ENCODE data around the gene TCEA3.

TCEA3 gene

GRCh38 chr1:23437355-23437664 lies 12.8 kb upstream of the TCEA3 start:
- no peaks in the 10 kb centered on the region for H3K4me1 ChIP-seq
- no peak overlapping the region for H3K4me2 ChIP-seq (ENCODE audit: low read length)
- H3K4me3 ChIP-seq (ENCODE audit: low read depth, low read length): no peak overlapping the region
- TF ChIP-seq CTCF (IDR thresholded peaks at IDR 0.05): no peak
- H3K9me3 ChIP-seq (ENCODE audit: control insufficient read depth, low read length): no peaks in the 10 kb centered on the region
- H3K79me2 ChIP-seq: no peaks in the 10 kb centered on the region
- no peaks in the 10 kb centered on the region for H3K27me3 ChIP-seq (ENCODE audit: control insufficient read depth, insufficient read depth, low read length)
- H3K9ac ChIP-seq: no peak overlapping the region
- no peak overlapping the region for H2AFZ ChIP-seq
- no peaks in the 10 kb centered on the region for H3K36me3 ChIP-seq (ENCODE audit: control insufficient read depth, insufficient read depth, low read length)
- no peak overlapping the region for H3K27ac ChIP-seq

DNA sequence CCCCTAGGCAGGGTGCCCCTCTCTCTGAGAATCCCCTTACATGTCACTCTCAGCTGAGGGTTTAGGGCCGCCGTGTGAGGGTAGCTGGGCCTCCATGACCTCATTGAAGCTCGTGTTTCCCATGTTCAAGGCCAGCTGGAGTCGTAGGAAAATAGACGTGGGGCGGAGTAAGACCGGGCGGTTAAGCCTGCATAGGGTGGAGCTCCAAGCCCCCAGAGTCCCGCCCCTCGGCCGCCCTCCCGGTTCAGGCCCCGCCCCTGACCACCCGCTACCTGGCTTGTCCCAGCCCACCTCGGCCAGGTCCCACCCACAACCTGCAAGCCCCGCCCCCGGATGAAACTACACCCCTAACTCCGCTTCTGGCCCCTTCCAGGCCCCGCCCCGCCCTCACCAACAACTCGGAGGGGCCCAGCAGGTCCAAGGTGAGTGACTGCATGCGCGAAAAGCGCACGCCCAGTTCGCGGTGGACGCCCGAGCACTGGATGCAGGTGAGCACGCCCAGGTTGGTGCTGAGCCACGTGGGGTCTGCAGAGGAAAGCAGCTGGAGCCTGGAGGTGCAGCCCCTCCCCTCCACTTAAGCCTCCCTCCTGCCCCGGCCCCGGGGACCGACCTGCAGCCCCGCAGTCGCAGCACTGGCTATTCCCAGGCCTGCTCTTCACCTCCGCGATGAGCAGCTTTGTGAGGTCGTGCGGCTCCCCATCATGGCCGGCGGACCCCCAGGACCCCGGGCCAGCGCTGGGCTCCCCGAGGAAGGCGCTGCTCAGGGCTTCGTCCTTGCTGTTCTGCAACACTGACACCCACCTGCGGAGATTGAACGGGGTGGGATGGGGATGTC lies 12.2 kb upstream of the TCEA3 start:
- no peaks in the 10 kb centered on the region for H3K27me3 ChIP-seq (ENCODE audit: control insufficient read depth, insufficient read depth, low read length)
- no peak overlapping the region for H3K4me3 ChIP-seq (ENCODE audit: low read depth, low read length)
- H3K4me2 ChIP-seq (ENCODE audit: low read length): no peak overlapping the region
- no peaks in the 10 kb centered on the region for H3K4me1 ChIP-seq
- no peaks in the 10 kb centered on the region for H3K79me2 ChIP-seq
- H3K36me3 ChIP-seq (ENCODE audit: control insufficient read depth, insufficient read depth, low read length): no peaks in the 10 kb centered on the region
- no peak overlapping the region for H3K9ac ChIP-seq
- no peak for TF ChIP-seq CTCF (IDR thresholded peaks at IDR 0.05)
- no peaks in the 10 kb centered on the region for H3K9me3 ChIP-seq (ENCODE audit: control insufficient read depth, low read length)
- H2AFZ ChIP-seq: no peak overlapping the region
- H3K27ac ChIP-seq: no peak overlapping the region

DNA sequence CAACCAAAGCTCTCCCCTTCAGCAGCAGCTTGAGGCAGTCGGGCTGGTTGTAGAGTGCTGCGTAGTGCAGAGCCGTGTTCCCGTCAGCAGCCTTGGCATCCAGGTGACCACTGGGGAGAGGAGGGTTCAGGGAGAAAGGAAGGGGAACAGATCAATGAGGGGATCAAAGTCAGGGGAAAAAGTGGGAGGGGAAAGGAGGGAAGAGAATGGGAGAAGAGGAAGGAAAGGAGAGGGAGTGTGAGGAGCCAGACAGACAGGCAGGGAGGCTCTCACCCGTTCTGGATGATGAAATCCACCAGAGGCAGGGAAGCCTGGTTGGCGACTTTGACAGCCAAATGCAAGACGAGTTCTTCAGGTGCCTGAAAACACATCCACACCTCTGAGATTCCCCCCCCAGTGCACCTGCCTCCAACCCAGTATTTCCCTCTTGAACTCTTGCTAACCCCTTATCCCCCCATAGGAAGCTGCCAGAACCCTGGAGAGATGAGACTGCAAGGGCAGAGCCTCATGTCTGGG lies 9.8 kb upstream of the TCEA3 start:
- Histone ChIP-seq H3K4me2 (ENCODE audit: low read length) (no peak overlapping the region), H3K4me3 (ENCODE audit: low read depth, low read length) (no peak overlapping the region), H3K27me3 (ENCODE audit: control insufficient read depth, insufficient read depth, low read length) (no peaks in the 10 kb centered on the region), H2AFZ (no peak overlapping the region), H3K9me3 (ENCODE audit: control insufficient read depth, low read length) (no peaks in the 10 kb centered on the region), H3K27ac (no peak overlapping the region), H3K36me3 (ENCODE audit: control insufficient read depth, insufficient read depth, low read length) (no peaks in the 10 kb centered on the region), H3K79me2 (no peaks in the 10 kb centered on the region), H3K4me1 (no peaks in the 10 kb centered on the region), H3K9ac (no peak overlapping the region)
- no peak for TF ChIP-seq CTCF (IDR thresholded peaks at IDR 0.05)

DNA sequence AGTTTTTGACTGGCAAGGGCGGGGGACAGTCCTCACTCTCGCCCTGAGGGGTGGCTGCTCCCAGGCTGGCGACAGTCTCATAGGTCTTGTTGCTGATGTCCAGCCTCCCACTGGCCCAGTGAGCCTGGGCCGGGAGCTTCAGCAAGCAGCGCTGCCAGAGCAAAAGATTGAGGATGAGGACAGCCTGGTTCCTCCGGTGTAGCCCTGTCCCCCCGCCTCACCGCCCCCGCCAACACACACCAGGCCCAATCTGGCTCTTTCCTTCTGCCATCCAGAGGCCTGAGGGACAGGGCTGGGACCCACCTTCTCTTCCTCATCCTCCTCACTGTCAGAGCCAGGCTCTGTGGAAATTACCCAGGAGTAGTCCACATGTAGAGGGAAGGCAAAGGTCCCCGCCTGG lies 8.6 kb upstream of the TCEA3 start:
- Histone ChIP-seq H3K4me2 (ENCODE audit: low read length) (no peak overlapping the region), H3K4me3 (ENCODE audit: low read depth, low read length) (no peak overlapping the region), H3K9me3 (ENCODE audit: control insufficient read depth, low read length) (no peaks in the 10 kb centered on the region), H3K36me3 (ENCODE audit: control insufficient read depth, insufficient read depth, low read length) (no peaks in the 10 kb centered on the region), H2AFZ (no peak overlapping the region), H3K4me1 (no peaks in the 10 kb centered on the region), H3K27me3 (ENCODE audit: control insufficient read depth, insufficient read depth, low read length) (no peaks in the 10 kb centered on the region), H3K27ac (no peak overlapping the region), H3K79me2 (no peaks in the 10 kb centered on the region), H3K9ac (no peak overlapping the region)
- TF ChIP-seq CTCF (IDR thresholded peaks at IDR 0.05): no peak

DNA sequence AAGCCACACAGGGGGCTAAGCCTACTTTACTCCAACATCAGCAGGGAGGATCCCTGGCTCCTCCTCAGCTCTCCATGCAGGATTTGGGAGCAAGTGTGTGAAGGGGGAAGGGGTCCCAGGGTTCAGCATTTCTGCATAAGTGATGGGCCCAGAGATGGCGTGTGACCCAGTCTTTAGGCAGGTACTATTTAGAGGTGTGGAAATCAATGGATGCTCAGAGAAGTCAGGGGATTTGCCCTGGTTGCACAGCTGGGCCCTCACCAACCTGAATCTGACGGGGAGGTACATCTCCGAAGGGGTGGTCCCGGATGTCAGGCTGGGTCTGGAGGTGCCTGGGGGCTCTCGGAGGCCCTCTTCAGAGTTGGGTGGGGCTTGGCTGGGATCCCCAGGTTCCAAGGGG lies 6.9 kb upstream of the TCEA3 start:
- H3K9ac ChIP-seq: no peak overlapping the region
- no peak overlapping the region for H3K4me2 ChIP-seq (ENCODE audit: low read length)
- H3K4me1 ChIP-seq: no peaks in the 10 kb centered on the region
- H3K36me3 ChIP-seq (ENCODE audit: control insufficient read depth, insufficient read depth, low read length): no peaks in the 10 kb centered on the region
- no peak overlapping the region for H3K4me3 ChIP-seq (ENCODE audit: low read depth, low read length)
- no peak for TF ChIP-seq CTCF (IDR thresholded peaks at IDR 0.05)
- H3K9me3 ChIP-seq (ENCODE audit: control insufficient read depth, low read length): no peaks in the 10 kb centered on the region
- H3K27ac ChIP-seq: no peak overlapping the region
- no peaks in the 10 kb centered on the region for H3K27me3 ChIP-seq (ENCODE audit: control insufficient read depth, insufficient read depth, low read length)
- no peaks in the 10 kb centered on the region for H3K79me2 ChIP-seq
- no peak overlapping the region for H2AFZ ChIP-seq

Measured in parathyroid adenoma (tissue), 2 donors.